ENCODE measurements around the gene PRXL2B.

GRCh38 chr1:2637442-2638145 lies 51.0 kb downstream of the PRXL2B start:
- TF ChIP-seq CTCF (IDR thresholded peaks at IDR 0.05), result no peak
- TF ChIP-seq POLR2A (IDR thresholded peaks at IDR 0.05), result no peak
